ENCODE data around the gene COL2A1.

DNA sequence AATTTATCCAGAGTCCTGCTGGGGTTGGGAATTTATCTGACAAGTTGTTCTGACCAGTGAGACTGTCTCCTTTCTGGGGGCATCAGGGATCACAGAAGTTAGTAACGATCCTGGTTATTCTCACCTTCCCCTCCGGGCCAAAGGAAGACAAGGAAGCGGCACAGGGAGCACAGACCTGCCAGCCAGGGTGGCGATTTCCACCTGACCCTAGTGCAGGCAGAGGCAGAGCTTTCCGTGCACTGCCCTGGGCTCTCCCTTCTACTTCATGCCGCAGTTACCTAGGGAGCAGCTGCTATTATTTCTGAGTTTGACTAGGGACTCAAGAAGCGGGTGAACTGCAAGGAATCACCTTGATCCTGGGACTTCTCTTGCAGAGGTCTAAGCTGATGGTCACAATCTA lies 33.4 kb downstream of the COL2A1 start:
- TF ChIP-seq GATA2 (IDR thresholded peaks at IDR 0.05; ENCODE audit: low read depth, low read length) (no peak), GATA3 (IDR thresholded peaks at IDR 0.05; ENCODE audit: low read depth, low read length) (no peak)

Data from SH-SY5Y (cell line).